HK-2 (cell line): ENCODE data around the gene MTA2.

Experiments used
- DNase-seq: peaks from one replicate; pipeline ENCODE4 v3.0.0-alpha.2; 2018; ENCODE audit not compliant: unreplicated experiment

Gene MTA2

GRCh38 chr11:62546929-62547625 is 54.6 kb downstream of the MTA2 start:
- no peak for DNase-seq

- peak; percentile 66 for DNase-seq
Observed at GRCh38 chr11:62546244-62546928, 55.3 kb downstream of the MTA2 start, which contains the start of gene AHNAK. TSS of gene AHNAK (minus strand) at chr11:62546806. CDS start at chr11:62536098, 10,708 bp downstream.

- DNase-seq = peak; percentile 93
Observed at GRCh38 chr11:62545437-62546243, 56.0 kb downstream of the MTA2 start.

- DNase-seq = no peak
Observed at GRCh38 chr11:62544581-62545436, 56.9 kb downstream of the MTA2 start.

GRCh38 chr11:62543680-62544444 is 57.8 kb downstream of the MTA2 start:
- peak; percentile 30 for DNase-seq
